Kidney epithelial cell (primary cell): ENCODE results near the gene SH3RF3. TPM values are rescaled to one million over a fixed set of nuclear protein-coding genes. Genes with fewer than 3 reads are reported as not detected.
"Not testable (repeated sequence)": the region's sequence is repeated elsewhere in the genome, so short reads cannot be mapped to it uniquely, and the experiment has no call there.

ENCODE experiments used
- DNase-seq: peaks from one replicate; pipeline ENCODE4 v3.0.0-alpha.2; 2010; ENCODE audit warnings: low read depth
- H3K27me3 ChIP-seq: 2 replicates; pipeline ENCODE4 v1.6.0; 2011; ENCODE audit warnings: low read length; ENCODE audit not compliant: control insufficient read depth, insufficient read depth
- H3K36me3 ChIP-seq: 2 replicates; pipeline ENCODE4 v1.5.1; 2011; ENCODE audit warnings: low read length; ENCODE audit not compliant: control insufficient read depth, insufficient read depth
- H3K4me3 ChIP-seq: 2 replicates; pipeline ENCODE4 v1.5.1; 2011; ENCODE audit warnings: low read depth, mild to moderate bottlenecking, control low read depth, low read length
- total RNA-seq: library from RNA; depleted of rRNA; stranded (reverse); fragments of >200 nt; gene quantifications from 2 replicates; pipeline ENCODE4 v1.2.3, GENCODE V29; 2015
- TF ChIP-seq, protein P1 (sequence below): IDR thresholded peaks from 2 replicates; pipeline ENCODE4 v1.5.1; 2011; ENCODE audit warnings: mild to moderate bottlenecking, moderate library complexity, low read length, control low read depth, inconsistent platforms; ENCODE audit not compliant: insufficient read depth, poor library complexity, severe bottlenecking

The SH3RF3 gene
- total RNA-seq, 1 donor from 2014 or later = 9.6 TPM

DNA sequence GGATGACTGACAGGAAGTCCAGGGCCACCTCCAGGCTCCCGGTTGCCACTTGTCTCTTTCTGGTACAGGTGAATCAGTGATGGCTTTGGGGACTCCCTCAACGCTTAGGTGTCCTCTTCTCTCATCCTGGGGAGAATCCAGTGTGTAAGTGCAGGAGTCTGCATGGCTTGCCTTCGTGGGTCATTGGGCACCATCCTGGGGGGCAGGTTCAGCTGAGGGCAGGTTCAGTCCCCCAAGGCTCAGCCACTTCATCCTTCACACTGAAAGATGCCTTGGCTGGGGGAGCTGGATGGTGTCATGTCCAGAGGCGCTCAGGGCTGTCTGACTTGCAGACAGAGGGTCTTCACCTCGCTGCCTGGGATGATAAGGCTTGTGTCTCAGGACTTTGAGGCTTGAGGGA lies 29.2 kb downstream of the SH3RF3 start:
- H3K27me3 ChIP-seq = no peaks in the 10 kb centered on the region

DNA sequence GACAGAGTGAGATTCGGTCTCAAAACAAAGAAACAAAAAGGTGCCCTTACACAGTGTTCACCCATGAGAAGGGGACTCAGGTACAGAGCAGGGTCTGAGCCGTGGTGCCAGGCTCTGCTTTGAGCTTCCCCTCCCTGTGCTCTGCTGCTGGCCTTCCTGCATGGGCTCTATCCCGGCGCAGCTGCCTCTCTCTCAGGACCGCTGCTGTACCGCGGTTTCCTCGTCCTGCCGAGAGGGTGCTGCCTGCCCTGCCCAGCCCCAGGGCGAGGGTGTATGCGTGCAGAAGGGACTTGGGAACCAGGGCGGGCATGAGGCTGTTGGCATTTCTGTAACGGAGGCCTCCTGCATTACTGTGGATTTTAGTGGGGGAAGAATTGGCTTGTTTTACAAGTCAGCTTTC lies 30.1 kb downstream of the SH3RF3 start:
- no peak overlapping the region for H3K4me3 ChIP-seq
- no peaks in the 10 kb centered on the region for H3K36me3 ChIP-seq
- TF ChIP-seq, protein P1, sequence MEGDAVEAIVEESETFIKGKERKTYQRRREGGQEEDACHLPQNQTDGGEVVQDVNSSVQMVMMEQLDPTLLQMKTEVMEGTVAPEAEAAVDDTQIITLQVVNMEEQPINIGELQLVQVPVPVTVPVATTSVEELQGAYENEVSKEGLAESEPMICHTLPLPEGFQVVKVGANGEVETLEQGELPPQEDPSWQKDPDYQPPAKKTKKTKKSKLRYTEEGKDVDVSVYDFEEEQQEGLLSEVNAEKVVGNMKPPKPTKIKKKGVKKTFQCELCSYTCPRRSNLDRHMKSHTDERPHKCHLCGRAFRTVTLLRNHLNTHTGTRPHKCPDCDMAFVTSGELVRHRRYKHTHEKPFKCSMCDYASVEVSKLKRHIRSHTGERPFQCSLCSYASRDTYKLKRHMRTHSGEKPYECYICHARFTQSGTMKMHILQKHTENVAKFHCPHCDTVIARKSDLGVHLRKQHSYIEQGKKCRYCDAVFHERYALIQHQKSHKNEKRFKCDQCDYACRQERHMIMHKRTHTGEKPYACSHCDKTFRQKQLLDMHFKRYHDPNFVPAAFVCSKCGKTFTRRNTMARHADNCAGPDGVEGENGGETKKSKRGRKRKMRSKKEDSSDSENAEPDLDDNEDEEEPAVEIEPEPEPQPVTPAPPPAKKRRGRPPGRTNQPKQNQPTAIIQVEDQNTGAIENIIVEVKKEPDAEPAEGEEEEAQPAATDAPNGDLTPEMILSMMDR = no peak
- no peaks in the 10 kb centered on the region for H3K27me3 ChIP-seq
- DNase-seq = no peak

More for the DNA sequence above, 29.2 kb downstream of the SH3RF3 start:
- H3K4me3 ChIP-seq = no peak overlapping the region
- no peak for DNase-seq
- H3K36me3 ChIP-seq = no peaks in the 10 kb centered on the region
- TF ChIP-seq, protein P1 = no peak

DNA sequence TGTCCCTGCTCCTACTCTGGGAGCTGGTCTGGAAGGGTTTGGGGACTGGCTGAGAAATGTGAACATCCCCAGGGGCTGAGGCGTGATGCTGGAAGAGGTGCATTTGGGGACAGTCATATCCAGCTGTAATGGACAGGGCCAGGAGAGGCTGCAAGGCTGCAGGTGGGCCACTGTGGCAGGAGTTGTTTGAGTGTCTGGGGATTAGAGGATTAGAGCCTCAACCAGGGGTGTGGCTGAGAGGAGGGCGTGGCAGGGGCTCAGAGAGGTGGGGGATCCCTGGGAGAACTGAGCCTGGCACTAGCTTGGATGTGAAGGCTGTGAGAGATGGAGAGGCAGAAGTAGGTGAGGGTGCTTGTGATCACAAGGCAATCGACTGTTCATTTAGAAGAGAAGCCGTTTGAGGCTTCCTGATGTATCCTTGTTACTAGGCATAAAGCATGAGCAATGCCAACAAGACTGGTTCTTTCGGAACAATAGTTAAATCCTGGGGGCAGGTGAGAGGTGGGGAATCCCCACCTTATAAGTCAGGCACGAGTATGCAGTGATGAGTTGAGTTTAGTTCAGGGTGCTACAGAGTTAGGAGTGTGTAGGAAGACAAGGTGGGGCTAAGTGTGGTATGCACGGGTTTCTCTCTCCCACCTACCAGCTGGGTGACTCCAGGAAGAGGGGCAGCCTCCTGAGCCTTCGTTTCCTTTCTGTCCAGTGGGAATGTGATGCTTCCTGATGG lies 31.9 kb downstream of the SH3RF3 start:
- no peak for DNase-seq
- Histone ChIP-seq H3K4me3 (no peak overlapping the region), H3K36me3 (no peaks in the 10 kb centered on the region), H3K27me3 (no peaks in the 10 kb centered on the region)
- TF ChIP-seq, protein P1 = no peak

DNA sequence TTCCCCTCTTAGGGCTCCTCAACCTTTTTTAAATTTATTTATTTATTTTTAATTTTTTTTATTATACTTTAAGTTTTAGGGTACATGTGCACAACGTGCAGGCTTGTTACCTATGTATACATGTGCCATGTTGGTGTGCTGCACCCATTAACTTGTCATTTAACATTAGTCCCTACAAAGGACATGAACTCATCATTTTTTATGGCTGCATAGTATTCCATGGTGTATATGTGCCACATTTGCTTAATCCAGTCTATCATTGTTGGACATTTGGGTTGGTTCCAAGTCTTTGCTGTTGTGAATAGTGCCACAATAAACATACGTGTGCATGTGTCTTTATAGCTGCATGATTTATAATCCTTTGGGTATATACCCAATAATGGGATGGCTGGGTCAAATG lies 33.4 kb downstream of the SH3RF3 start:
- not testable (repeated sequence) for DNase-seq, H3K4me3 ChIP-seq, H3K36me3 ChIP-seq, H3K27me3 ChIP-seq

GRCh38 chr2:109162999-109163398 lies 34.0 kb downstream of the SH3RF3 start:
- TF ChIP-seq, protein P1 = no peak
- Histone ChIP-seq H3K36me3 (no peaks in the 10 kb centered on the region), H3K27me3 (no peaks in the 10 kb centered on the region), H3K4me3 (no peak overlapping the region)
- DNase-seq = no peak

GRCh38 chr2:109164311-109164710 lies 35.3 kb downstream of the SH3RF3 start:
- TF ChIP-seq, protein P1 = no peak
- Histone ChIP-seq H3K36me3 (no peaks in the 10 kb centered on the region), H3K4me3 (no peak overlapping the region), H3K27me3 (no peaks in the 10 kb centered on the region)
- no peak for DNase-seq
